Germinal center (tissue), 1 donor: ENCODE data around the gene ERG.

Experiments
- DNase-seq: peaks from one replicate; pipeline ENCODE4 v3.0.0; 2012; ENCODE audit warnings: mixed read lengths, low spot score

ERG gene, protein sequence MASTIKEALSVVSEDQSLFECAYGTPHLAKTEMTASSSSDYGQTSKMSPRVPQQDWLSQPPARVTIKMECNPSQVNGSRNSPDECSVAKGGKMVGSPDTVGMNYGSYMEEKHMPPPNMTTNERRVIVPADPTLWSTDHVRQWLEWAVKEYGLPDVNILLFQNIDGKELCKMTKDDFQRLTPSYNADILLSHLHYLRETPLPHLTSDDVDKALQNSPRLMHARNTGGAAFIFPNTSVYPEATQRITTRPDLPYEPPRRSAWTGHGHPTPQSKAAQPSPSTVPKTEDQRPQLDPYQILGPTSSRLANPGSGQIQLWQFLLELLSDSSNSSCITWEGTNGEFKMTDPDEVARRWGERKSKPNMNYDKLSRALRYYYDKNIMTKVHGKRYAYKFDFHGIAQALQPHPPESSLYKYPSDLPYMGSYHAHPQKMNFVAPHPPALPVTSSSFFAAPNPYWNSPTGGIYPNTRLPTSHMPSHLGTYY

GRCh38 chr21:38498057-38498833, at the start of gene ERG:
Gene ERG, minus strand, starts transcription at chr21:38498477. Its CDS starts 97 bp downstream, at chr21:38498380.
- DNase-seq = no peak

- DNase-seq = no peak
These were observed 46.4 kb upstream of the ERG start for GRCh38 chr21:38544661-38545060.

DNA sequence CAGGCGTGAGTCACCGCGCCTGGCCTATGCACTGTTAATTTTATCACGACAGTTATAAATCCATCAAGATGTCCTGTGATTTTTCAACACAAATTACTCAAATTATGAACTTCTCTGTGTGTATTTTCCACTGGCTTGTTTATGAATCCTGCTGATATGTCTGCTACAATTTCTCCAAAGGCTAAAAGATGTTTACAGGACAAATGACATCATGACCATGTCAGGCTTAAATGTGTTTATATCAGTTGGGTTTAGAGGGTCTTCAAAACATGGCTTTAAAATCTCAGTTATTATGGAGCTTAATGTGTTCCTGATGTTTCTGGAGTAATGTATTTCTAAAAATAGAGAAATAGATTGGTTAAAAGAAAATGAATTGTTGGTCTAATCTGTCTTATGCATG, 44.0 kb upstream of the ERG start:
- DNase-seq = no peak

GRCh38 chr21:38538353-38538752, 40.1 kb upstream of the ERG start:
- no peak for DNase-seq

GRCh38 chr21:38534591-38534990, 36.3 kb upstream of the ERG start:
- no peak for DNase-seq

DNA sequence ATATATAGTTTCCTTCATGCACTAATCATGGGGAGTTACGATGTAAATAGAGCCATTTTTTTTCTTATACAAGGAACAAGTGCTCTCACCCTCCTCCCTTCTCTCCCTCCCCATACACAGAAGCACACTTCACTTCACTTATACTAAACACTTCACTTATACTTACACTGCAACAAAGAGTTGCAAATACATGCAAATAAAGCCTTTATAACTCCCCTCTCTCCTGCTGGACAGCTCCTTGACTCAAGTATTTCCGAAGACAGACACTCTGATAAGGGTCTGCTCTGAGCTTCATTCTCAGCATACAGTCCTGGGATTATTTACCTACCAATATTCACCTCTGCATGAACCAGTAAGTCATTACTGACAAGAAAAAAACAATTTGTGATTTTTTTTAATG, 35.6 kb upstream of the ERG start:
- DNase-seq = no peak

DNA sequence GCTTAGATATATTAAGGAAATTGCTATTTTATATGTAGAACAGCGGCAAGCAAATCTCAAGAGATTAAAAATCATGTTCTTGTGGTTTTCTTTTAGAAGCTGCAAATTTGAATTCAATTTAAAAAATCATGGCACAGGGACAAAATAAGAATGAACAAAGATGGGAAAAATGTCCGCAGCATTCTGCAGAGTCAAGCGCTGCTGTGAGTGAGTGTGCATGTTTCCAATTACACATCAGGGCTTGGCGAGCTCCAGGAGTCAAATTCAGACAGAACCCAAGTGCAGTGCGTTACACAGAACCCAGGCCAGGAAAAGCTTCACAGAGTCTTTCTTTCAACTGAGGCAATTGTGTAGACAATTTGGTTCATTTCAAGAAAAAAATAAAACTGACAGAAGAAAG, 33.3 kb upstream of the ERG start:
- no peak for DNase-seq

GRCh38 chr21:38531039-38531541, 32.8 kb upstream of the ERG start:
- no peak for DNase-seq

GRCh38 chr21:38527737-38528136, 29.5 kb upstream of the ERG start:
- no peak for DNase-seq

DNA sequence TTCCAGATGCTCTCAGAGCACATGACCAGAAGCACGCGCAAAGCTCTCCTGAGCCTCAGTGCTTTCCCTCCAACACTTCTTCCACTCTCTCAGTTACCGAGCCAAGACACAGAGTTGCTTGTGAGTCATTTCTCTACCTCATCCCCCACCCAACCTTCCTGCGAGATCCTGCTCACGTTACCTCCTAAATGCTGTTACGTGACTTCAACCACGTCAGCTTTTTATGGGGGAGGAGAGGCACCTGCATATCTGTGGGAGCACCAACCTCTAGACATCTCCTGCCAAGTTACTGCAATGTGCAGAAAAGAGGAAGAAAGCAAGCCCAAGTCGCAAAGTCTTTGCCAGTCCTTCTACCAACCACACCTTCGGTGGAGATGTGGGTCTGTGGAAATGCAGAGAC, 27.2 kb upstream of the ERG start:
- no peak for DNase-seq

GRCh38 chr21:38524168-38525153, 26.2 kb upstream of the ERG start:
- DNase-seq = no peak

GRCh38 chr21:38520511-38520910, 22.2 kb upstream of the ERG start:
- no peak for DNase-seq

- DNase-seq = no peak
These were observed 13.5 kb upstream of the ERG start for GRCh38 chr21:38511662-38512243.

GRCh38 chr21:38511198-38511597, 12.9 kb upstream of the ERG start:
- no peak for DNase-seq

DNA sequence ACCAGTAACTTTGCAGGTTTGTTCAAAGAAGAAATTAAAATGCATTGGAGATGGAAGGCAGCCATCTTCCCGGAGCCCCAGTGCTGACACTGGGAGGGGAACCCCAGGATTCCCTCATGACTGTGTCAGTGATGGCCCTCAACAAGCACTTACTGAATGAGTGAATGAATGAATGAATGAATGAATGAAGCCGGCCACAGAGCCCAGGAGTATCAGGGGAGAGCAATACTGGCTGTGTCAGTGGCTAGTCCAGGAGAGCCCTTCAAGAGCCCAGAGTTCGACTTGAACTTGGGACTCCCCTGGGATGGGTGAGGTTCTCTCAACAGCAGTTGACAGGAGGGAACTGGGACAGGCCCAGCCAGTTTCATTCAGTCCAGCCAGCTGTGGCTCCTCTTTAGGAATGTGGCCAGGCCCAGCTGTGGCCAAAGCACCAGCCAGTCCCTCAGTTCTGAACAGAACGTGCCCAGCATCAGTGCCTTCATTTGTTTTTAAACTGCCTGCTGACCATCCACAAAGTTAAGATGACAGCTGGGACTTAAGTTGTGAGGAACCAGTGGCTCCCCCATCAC, 9.2 kb upstream of the ERG start:
- DNase-seq = no peak

- no peak for DNase-seq
These were observed 8.5 kb upstream of the ERG start for GRCh38 chr21:38506661-38507281.

DNA sequence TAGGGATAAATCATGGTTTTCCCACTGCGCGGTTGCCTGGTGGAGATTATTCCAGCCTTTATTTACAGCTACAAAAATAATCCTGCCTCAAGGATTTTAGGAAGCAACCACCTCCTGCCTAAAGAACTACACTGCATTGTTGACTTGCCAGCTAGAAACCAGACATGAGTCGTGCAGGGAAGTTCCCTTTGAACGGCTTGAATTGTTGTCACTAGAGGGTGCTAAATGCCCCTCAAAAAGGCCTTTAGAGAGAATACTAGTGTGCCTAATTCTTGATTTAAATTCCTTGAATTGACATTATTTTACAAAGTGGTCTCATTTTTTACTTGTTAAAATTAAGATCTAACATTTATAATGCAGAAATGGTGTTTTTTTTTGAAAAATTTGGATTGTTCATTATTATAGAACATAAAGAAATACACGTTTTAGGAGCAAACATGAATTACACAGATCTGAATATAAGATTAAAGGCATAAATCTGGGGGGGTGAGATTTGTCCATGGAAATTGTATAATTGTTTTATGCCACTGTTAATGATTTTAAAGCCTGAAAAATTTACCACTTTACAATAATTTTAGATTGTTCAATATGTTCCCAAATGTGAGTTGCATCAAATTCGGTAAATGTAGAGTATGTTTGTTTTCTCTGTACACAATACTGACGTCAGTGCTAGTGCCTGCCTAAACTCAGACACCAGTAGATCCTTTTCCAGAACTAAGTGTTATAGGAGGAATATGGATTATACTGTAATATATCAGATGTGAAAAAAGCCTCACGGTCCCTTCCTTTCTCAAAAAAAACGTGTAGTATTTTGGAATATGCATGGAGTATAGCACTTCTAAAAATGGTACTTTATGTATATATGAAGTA, 7.6 kb upstream of the ERG start:
- DNase-seq = no peak

DNA sequence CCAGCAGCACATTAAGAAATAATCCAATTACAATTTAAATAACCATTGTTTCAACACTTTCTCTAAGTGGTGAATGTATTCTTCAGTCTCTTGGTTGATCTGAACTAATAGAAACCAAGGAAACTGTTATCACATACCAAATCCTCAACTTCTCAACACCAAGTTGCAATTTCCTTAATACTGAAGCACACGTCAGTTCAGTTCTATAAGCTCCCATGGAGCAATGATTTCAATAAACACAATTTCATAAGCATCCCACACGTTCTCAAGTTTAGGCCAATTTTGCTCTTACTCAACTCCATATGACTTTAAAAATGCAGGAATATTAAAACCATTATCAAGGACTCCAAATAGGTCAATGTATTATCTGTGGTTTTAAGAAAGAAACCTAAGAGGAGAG, 5.8 kb upstream of the ERG start:
- DNase-seq = no peak

DNA sequence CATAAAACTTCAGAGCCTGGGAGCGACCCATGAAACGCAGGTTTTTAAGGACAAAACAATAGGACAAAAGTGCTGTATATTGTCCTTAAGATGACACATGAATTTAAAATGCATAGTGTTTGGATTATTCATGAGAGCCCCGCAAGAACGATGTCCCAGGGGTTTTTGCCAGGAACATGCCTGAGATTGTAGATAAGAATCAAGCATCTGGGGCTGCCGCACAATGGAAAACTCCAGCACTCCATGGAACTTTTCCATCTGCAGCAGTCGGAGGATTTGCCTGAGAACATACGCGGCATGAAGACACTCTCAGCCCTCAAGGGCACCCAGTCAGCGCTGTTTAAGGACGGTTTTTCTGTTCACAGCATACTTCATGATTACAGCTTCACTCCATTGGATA, 5.3 kb upstream of the ERG start:
- DNase-seq = no peak

DNA sequence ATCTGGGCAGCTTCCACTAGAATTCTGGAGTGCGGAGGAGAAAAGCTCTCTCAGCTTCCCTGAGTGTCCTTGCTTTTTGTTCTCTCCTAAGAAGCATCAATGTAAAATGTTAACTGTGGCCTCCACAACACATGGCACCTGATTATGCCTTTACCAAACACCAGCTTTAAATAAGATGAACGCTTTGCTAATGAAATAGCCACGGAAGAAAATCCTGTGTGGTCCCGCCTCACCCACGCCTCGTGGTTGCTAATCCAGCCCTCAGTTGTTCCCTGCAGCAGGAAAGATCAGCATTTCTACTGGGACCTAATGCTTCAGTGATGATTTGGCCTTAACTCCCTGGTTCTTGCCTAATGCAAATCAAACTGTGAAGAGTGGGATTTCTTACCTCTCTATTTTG, 1.8 kb upstream of the ERG start:
- no peak for DNase-seq
